ENCODE results near the gene PGBD5.

DNA sequence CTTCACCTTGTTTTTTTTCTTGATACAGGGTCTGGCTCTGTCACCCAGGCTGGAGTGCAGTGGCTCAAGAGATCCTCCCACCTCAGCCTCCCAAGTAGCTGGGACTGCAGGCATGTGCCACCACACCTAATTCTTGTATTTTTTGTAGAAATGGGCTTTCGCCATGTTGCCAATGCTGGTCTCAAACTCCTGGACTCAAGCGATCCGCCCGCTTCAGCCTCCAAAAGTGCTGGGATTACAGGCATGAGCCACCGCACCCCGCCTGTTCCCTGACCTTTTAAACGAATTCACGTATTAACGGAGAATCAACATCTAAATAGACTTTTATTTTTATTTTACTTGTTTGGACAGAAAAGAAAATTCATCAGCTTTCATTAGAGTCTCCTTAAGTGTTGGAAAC, 104.8 kb downstream of the PGBD5 start:
- TF ChIP-seq ZFP30 (CRISPR knock-in tag; IDR thresholded peaks at IDR 0.05) (no peak), BACH2 (CRISPR knock-in tag; IDR thresholded peaks at IDR 0.05; ENCODE audit: borderline replicate concordance) (no peak)

Data from SK-N-SH treated with all-trans-retinoic acid at 6 μM for 48 hours (cell line).